CD14-positive monocyte (primary cell): Measurements from ENCODE around the gene PSMB10. TPM values are rescaled to one million over a fixed set of nuclear protein-coding genes. Genes with fewer than 3 reads are reported as not detected.

Experiments used
- DNase-seq, 3 donors: peaks; one replicate each; pipeline ENCODE4 v3.0.0-alpha.2; 2011 to 2022
- H2AFZ ChIP-seq: 2 replicates; pipeline ENCODE4 v1.6.0; 2012; ENCODE audit warnings: mild to moderate bottlenecking, low read depth, low read length, inconsistent platforms; ENCODE audit not compliant: insufficient read depth, poor library complexity, severe bottlenecking
- H3K27ac ChIP-seq, 2 donors: 1 replicate in 1 of 2; 2 replicates in 1 of 2; pipeline ENCODE4 v1.5.1; 2012 to 2013; ENCODE audit warnings: low read length in 2 of 2, control low read depth in 1 of 2, inconsistent platforms in 1 of 2, low read depth in 1 of 2, mild to moderate bottlenecking in 1 of 2
- H3K27me3 ChIP-seq, 2 donors: one replicate each; pipeline versions ENCODE4 v1.6.0 to v1.6.1; 2011 to 2013; ENCODE audit warnings: low read length in 2 of 2; ENCODE audit not compliant: control insufficient read depth in 2 of 2, insufficient read depth in 2 of 2
- H3K36me3 ChIP-seq, 2 donors: replicated peaks in 1 of 2; 1 replicate in 1 of 2; 2 replicates in 1 of 2; pipeline versions ENCODE4 v1.5.1 to v1.6.1; 2012 to 2013; ENCODE audit warnings: low read length in 2 of 2, control low read depth in 1 of 2, inconsistent platforms in 1 of 2, mild to moderate bottlenecking in 1 of 2; ENCODE audit not compliant: insufficient read depth in 2 of 2, control insufficient read depth in 1 of 2
- H3K4me1 ChIP-seq, 2 donors: 1 replicate in 1 of 2; 2 replicates in 1 of 2; pipeline versions ENCODE4 v1.5.1 to v1.6.1; 2012 to 2013; ENCODE audit warnings: low read length in 2 of 2, control low read depth in 1 of 2, inconsistent platforms in 1 of 2, mild to moderate bottlenecking in 1 of 2, moderate library complexity in 1 of 2; ENCODE audit not compliant: insufficient read depth in 2 of 2, control insufficient read depth in 1 of 2
- H3K4me2 ChIP-seq: replicated peaks from 2 replicates; pipeline ENCODE3; 2012; ENCODE audit warnings: low read length, moderate library complexity, mild to moderate bottlenecking; ENCODE audit not compliant: poor library complexity, severe bottlenecking; ENCODE audit errors: extremely low read depth
- H3K4me3 ChIP-seq, 3 experiments: fragments of 200-600 bp in 1 of 3; sonication (generic) in 1 of 3; replicated peaks in 1 of 3; 1 replicate in 2 of 3; 2 replicates in 1 of 3; pipeline ENCODE4 v1.5.1; 2011 to 2013; ENCODE audit warnings: low read length in 3 of 3, mild to moderate bottlenecking in 3 of 3, control low read depth in 2 of 3, low read depth in 2 of 3, inconsistent platforms in 1 of 3, moderate library complexity in 1 of 3
- H3K79me2 ChIP-seq: 2 replicates; pipeline ENCODE4 v1.6.0; 2012; ENCODE audit warnings: mild to moderate bottlenecking, control low read depth, inconsistent platforms, low read length, moderate library complexity; ENCODE audit not compliant: insufficient read depth
- H3K9ac ChIP-seq: 2 replicates; pipeline ENCODE4 v1.6.0; 2017; ENCODE audit warnings: low read length, mild to moderate bottlenecking; ENCODE audit not compliant: insufficient read depth, poor library complexity, severe bottlenecking
- H3K9me3 ChIP-seq, 2 donors: replicated peaks in 1 of 2; 1 replicate in 1 of 2; 2 replicates in 1 of 2; pipeline versions ENCODE4 v1.5.1 to v1.6.1; 2012 to 2013; ENCODE audit warnings: low read length in 2 of 2, control low read depth in 1 of 2; ENCODE audit not compliant: control insufficient read depth in 1 of 2, insufficient read depth in 1 of 2
- H4K20me1 ChIP-seq: 2 replicates; pipeline ENCODE4 v1.6.0; 2012; ENCODE audit warnings: mild to moderate bottlenecking, low read length, control low read depth, moderate library complexity; ENCODE audit not compliant: insufficient read depth
- H3K27ac Mint-ChIP-seq, 7 donors: one replicate each; pipeline ENCODE4 v1.8.0; 2020; ENCODE audit warnings: mild to moderate bottlenecking in 7 of 7, mixed read lengths in 7 of 7, moderate library complexity in 6 of 7, inconsistent platforms in 2 of 7
- H3K27me3 Mint-ChIP-seq, 3 donors: one replicate each; pipeline ENCODE4 v1.8.0; 2021 to 2022; ENCODE audit warnings: low read depth in 3 of 3, mild to moderate bottlenecking in 3 of 3, mixed read lengths in 3 of 3, moderate library complexity in 3 of 3, inconsistent platforms in 1 of 3
- H3K36me3 Mint-ChIP-seq, 2 donors: one replicate each; pipeline ENCODE4 v1.8.0; 2020; ENCODE audit warnings: mixed read lengths in 2 of 2, inconsistent platforms in 1 of 2, mild to moderate bottlenecking in 1 of 2
- H3K4me1 Mint-ChIP-seq: one replicate; pipeline ENCODE4 v1.8.0; 2020; ENCODE audit warnings: mild to moderate bottlenecking, mixed read lengths
- H3K4me3 Mint-ChIP-seq, 2 donors: one replicate each; pipeline ENCODE4 v1.8.0; 2020; ENCODE audit warnings: mild to moderate bottlenecking in 2 of 2, mixed read lengths in 2 of 2, moderate library complexity in 1 of 2
- H3K9me3 Mint-ChIP-seq, 7 donors: one replicate each; pipeline ENCODE4 v1.8.0; 2020 to 2022; ENCODE audit warnings: mixed read lengths in 7 of 7, mild to moderate bottlenecking in 6 of 7, moderate library complexity in 6 of 7, inconsistent platforms in 2 of 7
- CTCF ChIP-seq: fragments of 200-600 bp; IDR thresholded peaks from one replicate; pipeline ENCODE4 v1.8.0; 2022; ENCODE audit warnings: antibody characterized with exemption, mild to moderate bottlenecking
- WGBS: methylation state at CpG from one replicate; pipeline ENCODE4 v1.1.5; 2013; ENCODE audit warnings: missing lambda C conversion rate; ENCODE audit not compliant: insufficient coverage; 5-methylcytosine and 5-hydroxymethylcytosine counted together
- intact Hi-C, 2 donors: fragments of 100-400 bp; cut with micrococcal nuclease; formaldehyde crosslinking; loops; one replicate each; pipeline versions ENCODE4 v1.15.0 to v1.15.1; 2023
- polyA plus RNA-seq, 3 donors: library from polyadenylated mRNA; depleted of rRNA in 1 of 3; unstranded in 2 of 3; stranded (reverse) in 1 of 3; fragments of 300-500 nt in 2 of 3; fragments of >200 nt in 1 of 3; fragmentation: Illumina TruSeq in 2 of 3; gene quantifications; 1 replicate in 2 of 3; 2 replicates in 1 of 3; pipeline ENCODE4 v1.2.3, GENCODE V29; 2012 to 2021

Gene PSMB10
- polyA plus RNA-seq, 3 donors = 158 to 798 (median 609) TPM

GRCh38 chr16:67963662-67964321, 27.1 kb upstream of the PSMB10 start:
- no peak overlapping the region for H2AFZ ChIP-seq
- H3K4me3 Mint-ChIP-seq = no peak overlapping the region
- intact Hi-C loops = no loop called here
- H3K4me2 ChIP-seq = no peak overlapping the region
- H3K27me3 Mint-ChIP-seq = no peaks in the 10 kb centered on the region
- peaks cover 23% of the 10 kb centered on the region for H3K79me2 ChIP-seq
- peaks cover 47% of the 10 kb centered on the region for H4K20me1 ChIP-seq
- no peak overlapping the region for H3K27ac ChIP-seq
- no peaks in the 10 kb centered on the region for H3K9me3 ChIP-seq
- H3K36me3 ChIP-seq = peaks cover 34 to 52% of the 10 kb centered on the region in 2 donors
- peaks cover 20% of the 10 kb centered on the region for H3K4me1 Mint-ChIP-seq
- TF ChIP-seq CTCF = no peak
- no peaks in the 10 kb centered on the region for H3K9me3 Mint-ChIP-seq
- H3K36me3 Mint-ChIP-seq = peaks cover 44 to 53% of the 10 kb centered on the region in 2 donors
- H3K4me3 ChIP-seq = no peak overlapping the region
- no peak overlapping the region for H3K9ac ChIP-seq
- H3K27ac Mint-ChIP-seq = no peak overlapping the region
- H3K4me1 ChIP-seq = peaks cover 15 to 22% of the 10 kb centered on the region in 2 donors
- no peak for DNase-seq
- no peaks in the 10 kb centered on the region for H3K27me3 ChIP-seq
- WGBS = 92% methylated on average over 27 of the region's 32 CpGs

GRCh38 chr16:67963292-67963661, 26.6 kb upstream of the PSMB10 start:
- Histone ChIP-seq H3K4me2 (no peak overlapping the region), H3K79me2 (peaks cover 23% of the 10 kb centered on the region), H3K27ac (no peak overlapping the region), H3K9ac (no peak overlapping the region), H3K4me3 (no peak overlapping the region), H2AFZ (no peak overlapping the region), H3K36me3 (peaks cover 38 to 57% of the 10 kb centered on the region in 2 donors), H3K9me3 (no peaks in the 10 kb centered on the region), H4K20me1 (peaks cover 47% of the 10 kb centered on the region), H3K27me3 (no peaks in the 10 kb centered on the region), H3K4me1 (peaks cover 15 to 19% of the 10 kb centered on the region in 2 donors)
- peaks cover 49 to 58% of the 10 kb centered on the region in 2 donors for H3K36me3 Mint-ChIP-seq
- peaks cover 20% of the 10 kb centered on the region for H3K4me1 Mint-ChIP-seq
- no peak for TF ChIP-seq CTCF
- no peak overlapping the region for H3K27ac Mint-ChIP-seq
- intact Hi-C loops = no loop called here
- H3K9me3 Mint-ChIP-seq = no peaks in the 10 kb centered on the region
- no peak for DNase-seq
- H3K27me3 Mint-ChIP-seq = no peaks in the 10 kb centered on the region
- H3K4me3 Mint-ChIP-seq = no peak overlapping the region
- WGBS = 91% methylated on average over 1 of the region's 2 CpGs
